GM12878 (cell line): Measurements from ENCODE around the gene SRPK3. TPM values are rescaled to one million over a fixed set of nuclear protein-coding genes. Genes with fewer than 3 reads are reported as not detected.

ENCODE experiments used
- ATAC-seq: fragments of 200-7000 bp; cut with Tn5 transposase; 3 replicates; pipeline ENCODE4 v1.9.1; 2020; ENCODE audit warnings: mild to moderate bottlenecking, moderate library complexity
- BruUV-seq: library from RNA; stranded (reverse); fragments of 400-500 nt; replicated peaks from 2 replicates; lab custom pipeline; 2021; lab: Mats Ljungman, UMichigan
- CTCF ChIA-PET: fragments of 300-600 bp; sonication (Branson Sonifier 250); formaldehyde crosslinking; extraction: SDS; loops from one replicate; lab custom pipeline; 2021; ENCODE audit warnings: inconsistent platforms; lab: Yijun Ruan, JAX
- POLR2A ChIA-PET: fragments of 350-600 bp; formaldehyde crosslinking; extraction: SDS; loops from one replicate; lab custom pipeline; 2021; ENCODE audit warnings: inconsistent platforms; lab: Charles Lee
- RAD21 ChIA-PET: fragments of 300-600 bp; sonication (Branson Sonifier 250); formaldehyde crosslinking; loops from one replicate; lab custom pipeline; 2023; ENCODE audit warnings: antibody characterized with exemption; ENCODE audit not compliant: unreplicated experiment; lab: Charles Lee
- SMC1A ChIA-PET: fragments of 300-600 bp; sonication (Branson Sonifier 250); formaldehyde crosslinking; loops from one replicate; lab custom pipeline; 2023; ENCODE audit not compliant: unreplicated experiment, uncharacterized antibody; lab: Charles Lee
- DNase-seq: peaks from one replicate; pipeline ENCODE4 v3.0.0-alpha.2; 2011; ENCODE audit warnings: low read depth, low spot score
- FAIRE-seq: peaks from 3 replicates; lab custom pipeline; 2011; peaks lifted over from hg19 to GRCh38; lab: Jason Lieb, UNC
- H2AFZ ChIP-seq: 2 replicates; pipeline ENCODE4 v1.6.0; 2011; ENCODE audit warnings: low read depth, low read length, control low read depth; ENCODE audit not compliant: control insufficient read depth
- H3K27ac ChIP-seq: 2 replicates; pipeline ENCODE4 v1.5.1; 2011; ENCODE audit warnings: control low read depth; ENCODE audit not compliant: control insufficient read depth, insufficient read depth
- H3K27me3 ChIP-seq, 2 experiments: replicated peaks in 1 of 2; 2 replicates each; pipeline versions ENCODE4 v1.6.0 to v1.6.1; 2011; ENCODE audit warnings: low read length in 1 of 2; ENCODE audit not compliant: control insufficient read depth in 2 of 2, insufficient read depth in 2 of 2
- H3K36me3 ChIP-seq, 2 experiments: 2 replicates each; pipeline ENCODE4 v1.5.1; 2011; ENCODE audit warnings: low read length in 1 of 2; ENCODE audit not compliant: control insufficient read depth in 2 of 2, insufficient read depth in 2 of 2
- H3K4me1 ChIP-seq: 2 replicates; pipeline ENCODE4 v1.6.1; 2011; ENCODE audit warnings: mild to moderate bottlenecking, low read length, moderate library complexity, mixed read lengths; ENCODE audit not compliant: control insufficient read depth, insufficient read depth
- H3K4me2 ChIP-seq: 2 replicates; pipeline ENCODE4 v1.6.0; 2011; ENCODE audit warnings: control low read depth; ENCODE audit not compliant: control insufficient read depth, insufficient read depth
- H3K4me3 ChIP-seq: fragments of 200-600 bp; sonication (generic); 2 replicates; pipeline ENCODE4 v1.5.1; 2016
- H3K79me2 ChIP-seq: 2 replicates; pipeline ENCODE4 v1.6.0; 2011; ENCODE audit warnings: low read length; ENCODE audit not compliant: control insufficient read depth, insufficient read depth
- H3K9ac ChIP-seq: 2 replicates; pipeline ENCODE4 v1.8.0; 2011; ENCODE audit warnings: low read length, control low read depth, mixed read lengths; ENCODE audit not compliant: control insufficient read depth, insufficient read depth
- H3K9me3 ChIP-seq: replicated peaks from 3 replicates; pipeline ENCODE4 v1.5.1; 2011; ENCODE audit warnings: mild to moderate bottlenecking, low read length; ENCODE audit not compliant: control insufficient read depth, insufficient read depth
- H4K20me1 ChIP-seq: 2 replicates; pipeline ENCODE4 v1.6.0; 2011; ENCODE audit not compliant: control insufficient read depth, insufficient read depth
- BHLHE40 ChIP-seq, 2 experiments: fragments of 450-650 bp in 1 of 2; IDR thresholded peaks; 2 replicates each; pipeline ENCODE4 v1.6.1; 2011 to 2017; ENCODE audit warnings: low read depth in 2 of 2, borderline replicate concordance in 1 of 2, improper control_type of control experiment in 1 of 2, low read length in 1 of 2, mild to moderate bottlenecking in 1 of 2
- KDM1A ChIP-seq: fragments of 200-600 bp; sonication (generic); IDR thresholded peaks from 2 replicates; pipeline ENCODE4 v1.6.1; 2016; ENCODE audit warnings: borderline replicate concordance
- SRF ChIP-seq, 2 experiments: IDR thresholded peaks; 2 replicates each; pipeline ENCODE4 v1.6.1; 2011; ENCODE audit warnings: low read depth in 2 of 2, low read length in 2 of 2, mild to moderate bottlenecking in 1 of 2, moderate library complexity in 1 of 2
- WGBS: methylation state at CpG from one replicate; pipeline ENCODE4 v1.1.6; 2016; ENCODE audit warnings: low lambda C conversion rate; ENCODE audit not compliant: insufficient replicate concordance, insufficient coverage; ENCODE audit errors: missing lambda C conversion rate; 5-methylcytosine and 5-hydroxymethylcytosine counted together
- in situ Hi-C: fragments of 300-500 bp; cut with MboI; formaldehyde crosslinking; loops from 9 replicates; pipeline ENCODE4 v1.14.3; 2018; ENCODE audit warnings: mixed read lengths
- intact Hi-C: fragments of 100-400 bp; cut with micrococcal nuclease; formaldehyde crosslinking; loops from one replicate; pipeline ENCODE4 v1.14.2; 2022; ENCODE audit not compliant: unreplicated experiment
- polyA plus RNA-seq, 11 experiments: library from polyadenylated mRNA; depleted of rRNA in 4 of 11; unstranded in 6 of 11; stranded (reverse) in 5 of 11; fragments of >200 nt; fragmentation: Nextera tagmentation in 4 of 11; fragmentation: Illumina TruSeq in 1 of 11; extraction: Ambion mirVana in 4 of 11; extraction: Trizol in 1 of 11; gene quantifications; 1 replicate in 1 of 11; 2 replicates in 10 of 11; pipeline versions ENCODE4 v1.2.1 to v1.2.3, GENCODE V29; 2011 to 2016; ENCODE audit warnings: inconsistent platforms in 2 of 11, missing spikeins in 2 of 11, low read depth in 1 of 11
- total RNA-seq, 4 experiments: library from RNA; depleted of rRNA in 3 of 4; stranded (reverse); fragments of >200 nt in 3 of 4; fragmentation: Illumina TruSeq in 1 of 4; extraction: Trizol in 1 of 4; gene quantifications; 2 replicates each; pipeline versions ENCODE4 v1.2.1 to v1.2.3, GENCODE V29; 2013 to 2021

The SRPK3 gene
- total and polyA plus RNA-seq, 10 of the 15 experiments (the other 5 are each of a cell fraction or from before 2014, with no cell fraction given) = 0.05 to 0.19 TPM; not detected in 8

- in situ Hi-C loops = no loop called here
- H3K36me3 ChIP-seq = peaks cover 0 to 1% of the 10 kb centered on the region in 2 experiments; a peak in 2 of 4 replicates
- SMC1A ChIA-PET = no interaction called here
- 41% methylated on average over 36 of the region's 47 CpGs for WGBS
- FAIRE-seq = no peak
- peak overlapping the region; percentile 85 for H3K9ac ChIP-seq
- RAD21 ChIA-PET = interaction anchor here (0.9 to 1.3 kb wide), 3 partner anchors 108 to 134 kb away, joined by 3 to 5 read pairs (median 3); partner anchors contain the start of genes ARHGAP4 and SLC6A8
- ATAC-seq = peak; percentile 7
- POLR2A ChIA-PET = interaction anchor here (1.0 to 1.1 kb wide), 2 partner anchors 130 to 134 kb away, joined by 4 to 6 read pairs; no protein-coding TSS in a partner anchor
- H3K79me2 ChIP-seq = peaks cover 45% of the 10 kb centered on the region
- TF ChIP-seq KDM1A (no peak), SRF (IDR thresholded peaks at IDR 0.05; ENCODE audit: low read depth in 2 of 2, low read length in 2 of 2) (peak in 1 of 2 experiments; percentile 54; a peak in 1 of 4 replicates), BHLHE40 (IDR thresholded peaks at IDR 0.05; ENCODE audit: borderline replicate concordance in 1 of 2, low read depth in 2 of 2, low read length in 1 of 2) (peak in 1 of 2 experiments; percentile 53; a peak in 1 of 4 replicates)
- BruUV-seq = TSS peak; percentile 90
- H3K27ac ChIP-seq = peak overlapping the region; percentile 63
- CTCF ChIA-PET = interaction anchor here (1.2 to 2.1 kb wide), 3 partner anchors 129 to 504 kb away, joined by 3 to 6 read pairs (median 5); no protein-coding TSS in a partner anchor
- peak overlapping the region; percentile 28; the same call in 1 of the 2 replicates for H2AFZ ChIP-seq
- no peak for DNase-seq
- peak overlapping the region; percentile 56 for H3K4me2 ChIP-seq
- H4K20me1 ChIP-seq = no peaks in the 10 kb centered on the region; the same call in 1 of the 2 replicates
- peak overlapping the region; percentile 82 for H3K4me3 ChIP-seq
- intact Hi-C loops = loop anchor here (2.0 kb wide), 1 partner anchor 132 kb away; the partner anchor contains the start of gene ARHGAP4
- no peaks in the 10 kb centered on the region; the same call in 2 of the 3 replicates for H3K9me3 ChIP-seq
- peaks cover 4% of the 10 kb centered on the region; the same call in 1 of the 2 replicates for H3K4me1 ChIP-seq
- H3K27me3 ChIP-seq = no peaks in the 10 kb centered on the region
Observed at GRCh38 chrX:153794897-153795816, 14.3 kb downstream of the SRPK3 start.
